Stimulated activated CD8-positive, alpha-beta memory T cell treated with anti-CD3 and anti-CD28 coated beads, Interleukin-15, amount 100 ng/mL, for 4 hours (primary cell): Measurements from ENCODE around the gene DENND1C.

Source experiments
- DNase-seq, 2 donors: peaks; one replicate each; pipeline ENCODE4 v3.0.0-alpha.2; 2020; ENCODE audit warnings: low read depth in 2 of 2

The DENND1C gene

GRCh38 chr19:6424939-6425731 lies 56.5 kb downstream of the DENND1C start:
- peak; percentile 99 to 100 for DNase-seq

GRCh38 chr19:6424195-6424938 lies 57.2 kb downstream of the DENND1C start, which contains the start of gene KHSRP:
TSS of gene KHSRP (minus strand) at chr19:6424811. CDS start at chr19:6424701, 110 bp downstream.
- peak in 1 of 2 donors; percentile 21 for DNase-seq

- DNase-seq: no peak
Measured at GRCh38 chr19:6423499-6424194, 57.9 kb downstream of the DENND1C start.

GRCh38 chr19:6421075-6422014 lies 60.2 kb downstream of the DENND1C start:
- DNase-seq: no peak

- DNase-seq: no peak
Measured at GRCh38 chr19:6418562-6418932, 63.0 kb downstream of the DENND1C start.

GRCh38 chr19:6417713-6418561 lies 63.6 kb downstream of the DENND1C start:
- no peak for DNase-seq
